Stimulated activated CD8-positive, alpha-beta memory T cell treated with anti-CD3 and anti-CD28 coated beads, Interleukin-7, amount 100 ng/mL, for 24 hours (primary cell): ENCODE results near the gene NOX3.
"Not testable (repeated sequence)": the region's sequence is repeated elsewhere in the genome, so short reads cannot be mapped to it uniquely, and the experiment has no call there.

Experiments
- DNase-seq: peaks from one replicate; pipeline ENCODE4 v3.0.0-alpha.2; 2020; ENCODE audit warnings: low read depth

NOX3 gene

DNA sequence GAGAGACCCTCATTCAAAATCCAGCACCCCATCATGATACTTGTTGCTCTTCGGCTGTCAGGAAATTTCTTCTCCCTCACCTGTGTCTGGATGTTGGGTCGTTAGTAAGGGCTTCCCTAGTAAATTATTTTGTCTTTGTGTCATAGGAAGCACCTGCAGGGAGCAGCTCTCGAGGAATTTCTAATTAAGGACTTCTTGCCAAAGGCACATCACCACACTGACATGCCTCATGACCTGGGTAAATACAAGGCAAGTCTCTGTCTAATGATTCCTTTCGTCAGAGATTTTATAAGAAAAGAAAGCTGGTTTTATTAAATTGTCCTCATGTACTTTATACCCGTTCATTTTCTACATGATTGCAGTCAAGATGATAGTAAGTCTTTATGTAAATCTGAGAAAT lies at the start of gene NOX3:
Gene NOX3, minus strand, starts transcription at position 74 of the 400 bp plus-strand sequence. Its CDS starts 39 bp downstream, at position 35.
- DNase-seq = no peak

DNA sequence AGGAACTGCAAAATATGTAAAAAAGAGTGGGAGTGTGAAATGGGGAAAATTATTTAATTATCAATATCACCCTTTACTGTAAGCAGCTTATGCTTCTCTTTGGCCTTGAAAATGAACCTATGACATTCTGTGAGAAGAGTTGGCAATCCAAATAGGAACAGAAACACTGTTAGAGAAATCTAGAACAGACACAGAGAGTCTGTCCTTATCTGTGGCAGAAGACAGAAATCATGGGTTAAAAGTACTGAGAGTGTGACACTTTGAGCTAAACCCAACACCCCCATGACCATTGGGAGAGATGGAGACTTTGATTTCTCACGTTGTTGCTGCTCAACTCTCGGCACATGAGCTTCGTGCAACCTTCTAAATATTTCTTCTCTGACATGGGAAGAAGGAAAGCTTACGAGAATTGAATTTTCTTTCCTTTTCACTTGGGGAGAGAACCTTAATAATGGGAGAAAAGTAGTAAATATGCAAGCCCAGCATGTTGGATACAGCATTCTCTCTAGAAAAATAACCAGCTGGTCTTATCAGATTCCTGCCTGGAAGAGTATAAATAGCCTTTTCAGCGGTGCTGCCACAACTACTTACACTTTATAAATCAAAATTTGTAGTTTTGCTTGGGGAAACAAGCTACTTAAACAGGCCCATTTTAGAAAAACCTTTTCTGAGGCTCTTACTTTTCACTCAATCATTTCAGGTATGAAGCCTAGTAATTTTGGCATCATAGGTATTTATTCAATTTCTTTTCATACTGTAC lies 49.4 kb upstream of the NOX3 start:
- no peak for DNase-seq

DNA sequence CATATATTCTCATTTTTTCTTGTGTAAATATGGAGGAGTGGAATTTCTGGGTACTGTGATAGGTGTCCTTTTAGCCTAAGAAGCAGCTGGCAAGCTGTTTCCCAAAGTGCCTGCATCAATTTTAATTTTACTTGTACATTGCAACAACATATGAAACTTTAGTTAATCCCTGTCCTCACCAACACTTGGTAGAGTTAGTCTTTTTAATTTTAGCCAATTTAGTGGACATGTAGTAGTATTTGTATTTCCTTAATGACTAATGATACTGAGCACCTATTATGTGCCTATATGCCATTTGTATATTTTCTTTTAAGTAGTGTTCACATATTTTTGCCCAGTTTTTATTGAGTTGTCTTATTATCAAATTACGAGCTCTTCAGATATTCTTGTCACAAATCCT lies 46.8 kb upstream of the NOX3 start:
- DNase-seq = no peak

DNA sequence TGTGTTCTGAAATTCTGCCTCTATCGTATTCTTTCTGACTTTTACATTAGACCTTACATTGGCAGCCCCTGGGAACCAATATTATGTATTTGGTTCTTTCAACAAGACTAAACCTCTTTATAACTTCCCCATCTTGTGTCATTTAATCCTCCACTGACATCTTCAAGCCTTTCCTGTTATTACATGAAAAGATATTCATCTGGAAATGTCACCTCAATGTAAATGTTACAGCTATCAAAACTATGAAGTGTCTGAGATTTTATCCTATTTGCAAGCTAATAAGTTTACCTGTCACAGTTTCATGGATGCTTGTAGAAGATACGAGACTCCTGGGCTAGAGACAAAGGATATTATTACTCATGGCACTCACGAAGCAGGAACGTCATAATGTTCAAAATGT lies 43.9 kb upstream of the NOX3 start:
- DNase-seq = no peak

DNA sequence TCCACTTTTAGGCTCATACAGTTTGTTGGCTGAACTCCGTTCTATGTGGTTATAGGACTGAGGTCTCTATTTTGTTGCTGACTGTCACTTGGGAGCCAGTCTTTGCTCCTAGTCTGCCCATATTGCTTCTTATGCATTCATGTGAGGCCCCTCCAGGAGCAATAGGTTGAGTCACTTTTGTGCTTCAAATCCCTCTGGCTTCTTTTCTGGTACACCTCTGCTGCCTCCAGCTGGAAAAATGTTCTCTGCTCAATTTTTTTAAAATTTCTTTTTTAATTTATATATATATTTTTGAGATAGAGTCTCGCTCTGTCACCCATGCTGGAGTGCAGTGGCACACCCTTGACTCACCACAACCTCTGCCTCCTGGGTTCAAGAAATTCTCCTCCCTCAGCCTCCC lies 42.7 kb upstream of the NOX3 start:
- no peak for DNase-seq

DNA sequence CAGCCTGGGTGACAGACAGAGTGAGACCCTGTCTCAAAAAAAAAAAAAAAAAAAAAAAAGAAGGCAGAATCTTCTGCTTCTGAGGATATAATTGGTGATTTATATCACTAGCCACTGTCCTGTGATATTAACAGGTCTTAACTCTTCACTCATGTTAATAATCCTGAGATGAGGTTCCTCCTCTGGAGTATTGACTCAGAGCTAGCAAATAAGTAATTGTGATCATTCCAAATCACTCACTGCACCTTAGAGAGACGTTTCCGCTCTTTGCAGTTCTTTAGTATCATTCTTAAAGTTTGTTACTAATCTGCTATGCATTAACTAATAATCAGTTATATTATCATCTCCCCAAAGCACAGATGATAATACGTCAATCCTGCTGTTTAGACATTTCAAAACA lies 41.6 kb upstream of the NOX3 start:
- no peak for DNase-seq

DNA sequence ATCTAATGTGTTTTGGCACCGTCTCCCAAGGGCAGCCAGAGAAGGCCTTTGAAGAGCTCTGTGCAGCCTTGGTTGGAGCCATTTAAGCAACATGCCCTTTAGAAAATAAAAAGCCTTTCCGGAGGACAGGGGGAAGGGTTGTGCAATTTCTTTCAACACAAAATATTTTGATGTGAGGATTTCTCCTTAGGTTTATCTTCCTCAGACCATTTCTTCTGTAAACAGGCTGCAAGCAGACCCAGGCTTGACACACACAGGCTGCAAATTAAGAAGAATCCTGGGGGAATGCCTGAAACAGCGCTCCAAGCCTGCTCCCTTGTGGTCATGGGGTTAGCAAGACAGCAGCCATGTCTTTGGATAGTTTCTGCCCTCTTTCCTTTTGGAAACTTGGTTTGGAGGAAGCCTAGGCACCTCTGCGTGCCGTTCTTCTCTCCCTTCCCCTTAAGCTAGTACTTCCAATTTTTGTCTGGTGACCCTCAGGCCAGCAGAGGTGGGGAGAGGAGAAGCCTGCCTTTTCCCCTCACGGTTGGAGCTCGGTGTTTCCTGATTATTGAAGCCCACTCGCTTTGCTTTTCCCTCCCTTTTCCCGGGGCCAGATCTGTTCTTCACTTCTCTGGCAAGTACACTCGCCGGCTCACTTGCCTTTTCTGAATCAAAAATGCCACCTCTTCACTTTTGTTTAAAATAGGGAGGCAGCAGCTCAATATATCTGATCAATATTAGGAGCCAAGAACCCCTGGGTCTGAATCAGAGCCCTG lies 39.6 kb upstream of the NOX3 start:
- no peak for DNase-seq

DNA sequence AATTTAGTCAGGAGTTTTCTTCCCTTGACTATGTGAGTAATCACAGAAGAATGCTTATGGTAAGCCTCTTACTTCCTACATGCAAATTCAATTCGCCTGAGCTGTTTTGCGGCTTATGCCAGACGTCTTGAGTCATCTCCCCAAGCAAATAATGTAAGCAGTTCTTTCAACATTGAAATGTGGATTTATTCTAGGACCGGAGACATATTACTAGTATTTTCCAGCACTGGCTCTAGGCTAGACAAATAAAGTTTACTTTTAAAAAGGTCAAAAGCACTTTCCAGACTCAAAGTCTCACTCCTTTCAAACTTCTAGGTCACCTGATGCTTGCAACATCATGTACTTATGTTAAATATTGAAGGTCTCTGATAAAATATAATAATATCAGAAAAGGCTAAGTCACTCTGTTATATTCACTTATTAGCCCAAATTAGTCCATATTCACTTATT lies 38.1 kb upstream of the NOX3 start:
- no peak for DNase-seq

- DNase-seq = no peak
Measured at GRCh38 chr6:155493026-155493693, 37.5 kb upstream of the NOX3 start.

- DNase-seq = no peak
Measured at GRCh38 chr6:155492061-155492735, 36.6 kb upstream of the NOX3 start.

- DNase-seq = no peak
Measured at GRCh38 chr6:155491421-155491820, 35.8 kb upstream of the NOX3 start.

GRCh38 chr6:155488197-155488596 lies 32.6 kb upstream of the NOX3 start:
- DNase-seq = not testable (repeated sequence)

DNA sequence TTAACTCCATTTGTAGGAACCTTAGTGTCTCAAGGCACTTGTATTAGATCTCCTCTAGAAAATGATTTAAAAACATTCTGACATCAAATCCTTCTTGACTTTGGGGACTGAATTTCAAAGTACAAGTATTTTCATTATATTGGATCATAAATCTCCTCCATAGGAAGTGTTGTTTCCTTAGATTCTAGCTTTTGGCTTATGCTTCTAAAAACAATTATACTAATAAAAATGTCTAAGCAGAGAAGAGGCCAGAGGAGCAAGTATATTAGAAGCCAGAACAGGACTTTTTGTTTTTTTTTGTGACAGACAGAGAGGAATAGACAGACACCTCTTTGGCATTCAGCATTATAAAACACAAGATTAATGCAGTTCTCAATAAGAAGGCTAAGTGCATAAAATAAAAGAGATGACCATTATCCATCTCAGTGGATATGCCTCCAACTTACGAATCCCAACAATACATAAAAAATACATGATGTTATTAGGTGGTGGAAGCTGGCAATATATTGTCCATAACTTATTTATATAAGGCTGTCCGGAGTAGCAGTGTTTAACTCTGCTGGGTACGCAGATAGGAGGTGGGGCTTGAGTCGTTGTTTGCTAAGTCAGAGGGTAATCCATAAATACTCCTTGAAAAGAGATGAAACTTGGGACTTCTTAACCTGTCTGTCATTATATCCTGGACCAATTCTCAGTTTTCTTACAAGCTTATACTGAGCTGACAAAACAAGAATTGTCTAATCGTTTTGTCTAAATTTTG lies 31.9 kb upstream of the NOX3 start:
- DNase-seq = no peak

DNA sequence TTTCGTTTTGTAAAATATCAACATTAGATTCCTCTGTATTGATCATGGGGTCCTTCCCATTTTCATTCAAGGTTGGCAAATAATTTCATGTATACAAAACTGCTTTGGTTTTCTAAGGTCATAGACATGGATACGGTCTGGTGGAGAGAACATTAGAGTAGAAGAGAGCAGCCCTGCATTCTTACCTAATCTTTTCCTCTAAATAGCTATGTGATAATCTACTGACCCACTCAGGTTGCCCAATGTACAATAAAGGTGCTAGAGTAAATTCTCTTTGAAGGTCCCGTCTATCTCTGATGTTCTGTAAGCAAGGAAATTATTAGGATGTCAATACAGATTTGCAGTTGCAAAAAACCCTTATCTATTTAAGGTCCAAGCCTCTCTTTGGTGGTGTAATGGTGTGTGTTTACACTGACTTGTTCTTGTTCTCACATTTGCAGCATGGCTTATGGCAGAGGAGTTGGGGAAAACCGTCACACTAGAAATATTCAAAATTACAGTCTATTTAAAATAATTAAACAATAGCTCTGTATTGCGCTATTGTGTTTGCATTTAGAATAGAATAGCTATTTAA lies 31.2 kb upstream of the NOX3 start:
- no peak for DNase-seq

DNA sequence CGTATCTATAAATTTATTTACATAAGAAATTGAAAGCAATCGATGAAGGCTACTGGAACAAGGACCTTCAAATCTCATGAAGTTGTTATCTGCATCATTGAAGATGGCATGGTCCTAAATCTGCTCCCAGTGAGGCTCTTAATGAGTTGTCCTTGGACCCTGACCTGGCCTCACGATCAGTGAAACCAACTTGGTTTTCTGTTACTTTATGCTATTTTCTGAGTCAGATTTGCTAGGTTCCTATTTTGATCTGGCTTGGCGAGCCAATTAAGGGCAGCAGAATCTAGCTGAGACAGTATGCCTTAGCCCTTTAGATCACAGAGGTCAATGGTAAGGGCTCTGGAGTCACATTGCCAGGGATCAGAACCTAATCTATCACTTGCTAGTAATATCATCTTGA lies 30.1 kb upstream of the NOX3 start:
- DNase-seq = no peak

- DNase-seq = no peak
Measured at GRCh38 chr6:155483858-155484257, 28.2 kb upstream of the NOX3 start.

- DNase-seq = no peak
Measured at GRCh38 chr6:155481215-155481614, 25.6 kb upstream of the NOX3 start.

DNA sequence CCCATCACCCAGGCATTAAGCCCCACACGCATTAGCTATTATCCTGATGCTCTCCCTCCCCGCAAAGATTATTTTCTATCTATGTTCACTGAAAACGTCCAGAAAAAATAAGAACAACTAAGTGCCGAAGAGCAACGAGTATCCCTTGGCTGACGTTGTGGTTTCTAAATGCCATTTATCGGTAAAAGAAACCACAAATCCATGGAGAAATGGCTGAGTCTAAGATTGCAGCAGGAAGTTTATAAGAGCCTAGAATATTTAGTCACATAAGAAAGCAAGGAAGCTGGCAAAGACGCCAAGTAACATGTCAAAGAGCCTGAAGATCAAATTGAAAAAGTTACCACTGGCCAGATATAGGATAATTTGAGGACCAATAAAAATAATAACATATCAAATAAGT lies 18.1 kb upstream of the NOX3 start:
- DNase-seq = no peak

DNA sequence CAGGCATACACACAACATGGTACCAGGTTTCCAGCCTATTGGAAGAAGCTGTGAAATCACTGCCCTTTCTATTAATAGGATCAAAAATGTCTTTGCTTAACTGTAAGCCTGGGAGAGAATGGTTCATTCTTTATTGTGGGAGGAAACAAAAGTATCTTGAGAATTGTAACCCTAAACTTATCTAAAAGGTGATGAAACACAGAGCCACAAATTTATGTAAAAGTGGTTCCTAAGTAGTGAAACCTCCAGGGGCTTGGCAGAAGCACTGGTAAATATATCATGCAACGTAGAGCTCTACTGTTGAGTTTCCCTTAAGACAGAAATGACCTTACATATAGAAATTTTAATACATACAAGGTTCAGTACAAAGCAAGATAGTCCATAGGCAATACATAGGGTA lies 17.2 kb upstream of the NOX3 start:
- DNase-seq = no peak

- DNase-seq = not testable (repeated sequence)
Measured at GRCh38 chr6:155470979-155471616, 15.5 kb upstream of the NOX3 start.

- not testable (repeated sequence) for DNase-seq
Measured at GRCh38 chr6:155468543-155468942, 12.9 kb upstream of the NOX3 start.
